Adrenal gland (tissue), 5 donors: ENCODE measurements around the gene PARVB.
"Not testable (repeated sequence)": the region's sequence is repeated elsewhere in the genome, so short reads cannot be mapped to it uniquely, and the experiment has no call there.

ENCODE experiments used
- POLR2A ChIP-seq, 2 donors: fragments of 450-650 bp; IDR thresholded peaks; one replicate each; pipeline ENCODE4 v1.6.1; 2017; ENCODE audit warnings: antibody characterized with exemption in 2 of 2, mild to moderate bottlenecking in 2 of 2, moderate library complexity in 1 of 2
- TF ChIP-seq, protein P1 (sequence below), 6 experiments: fragments of 450-650 bp in 4 of 6; fragments of 200-600 bp in 2 of 6; sonication (generic) in 1 of 6; IDR thresholded peaks; 1 replicate in 5 of 6; 2 replicates in 1 of 6; pipeline versions ENCODE4 v1.5.1 to v1.8.0; 2016 to 2021; ENCODE audit warnings: antibody characterized with exemption in 6 of 6, mild to moderate bottlenecking in 2 of 6, moderate library complexity in 1 of 6
- donor health status: DM: no; HTN: no; CAD: no.

DNA sequence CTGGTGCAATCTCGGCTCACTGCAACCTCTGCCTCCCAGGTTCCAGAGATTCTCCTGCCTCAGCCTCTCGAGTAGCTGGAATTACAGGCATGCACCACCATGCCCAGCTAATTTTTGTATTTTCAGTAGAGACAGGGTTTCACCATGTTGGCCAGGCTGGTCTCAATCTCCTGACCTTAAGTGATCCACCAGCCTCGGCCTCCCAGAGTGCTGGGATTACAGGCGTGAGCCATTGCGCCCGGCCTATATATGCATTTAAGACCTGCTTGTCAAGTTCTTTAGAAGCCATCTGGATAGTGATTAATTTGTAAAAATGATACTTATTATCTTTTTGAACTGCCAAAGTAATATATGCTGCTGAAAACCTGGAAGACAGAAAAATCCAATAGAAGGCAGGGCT lies 86.6 kb downstream of the PARVB start:
- not testable (repeated sequence) for TF ChIP-seq POLR2A (IDR thresholded peaks at IDR 0.05)
- TF ChIP-seq, protein P1, sequence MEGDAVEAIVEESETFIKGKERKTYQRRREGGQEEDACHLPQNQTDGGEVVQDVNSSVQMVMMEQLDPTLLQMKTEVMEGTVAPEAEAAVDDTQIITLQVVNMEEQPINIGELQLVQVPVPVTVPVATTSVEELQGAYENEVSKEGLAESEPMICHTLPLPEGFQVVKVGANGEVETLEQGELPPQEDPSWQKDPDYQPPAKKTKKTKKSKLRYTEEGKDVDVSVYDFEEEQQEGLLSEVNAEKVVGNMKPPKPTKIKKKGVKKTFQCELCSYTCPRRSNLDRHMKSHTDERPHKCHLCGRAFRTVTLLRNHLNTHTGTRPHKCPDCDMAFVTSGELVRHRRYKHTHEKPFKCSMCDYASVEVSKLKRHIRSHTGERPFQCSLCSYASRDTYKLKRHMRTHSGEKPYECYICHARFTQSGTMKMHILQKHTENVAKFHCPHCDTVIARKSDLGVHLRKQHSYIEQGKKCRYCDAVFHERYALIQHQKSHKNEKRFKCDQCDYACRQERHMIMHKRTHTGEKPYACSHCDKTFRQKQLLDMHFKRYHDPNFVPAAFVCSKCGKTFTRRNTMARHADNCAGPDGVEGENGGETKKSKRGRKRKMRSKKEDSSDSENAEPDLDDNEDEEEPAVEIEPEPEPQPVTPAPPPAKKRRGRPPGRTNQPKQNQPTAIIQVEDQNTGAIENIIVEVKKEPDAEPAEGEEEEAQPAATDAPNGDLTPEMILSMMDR (IDR thresholded peaks at IDR 0.05) = not testable (repeated sequence)
